GM12872 (cell line): ENCODE results near the gene CDCA4.

ENCODE experiments used
- CTCF ChIP-seq: IDR thresholded peaks from 3 replicates; pipeline ENCODE4 v1.5.1; 2011; ENCODE audit warnings: low read depth, mild to moderate bottlenecking, low read length, moderate library complexity; ENCODE audit not compliant: insufficient read depth

CDCA4 gene

GRCh38 chr14:105066240-105067071, 45.6 kb upstream of the CDCA4 start:
- TF ChIP-seq CTCF = peak; percentile 42; the same call in 2 of the 3 replicates

- TF ChIP-seq CTCF = no peak
Measured at GRCh38 chr14:105065280-105066228, 44.7 kb upstream of the CDCA4 start, which contains the start of gene GPR132. Gene GPR132 (minus strand): TSS chr14:105065430. CDS start chr14:105055420, 10,010 bp downstream.

- no peak for TF ChIP-seq CTCF
Measured at GRCh38 chr14:105064721-105065143, 43.8 kb upstream of the CDCA4 start.

- no peak for TF ChIP-seq CTCF
Measured at GRCh38 chr14:105064001-105064400, 43.1 kb upstream of the CDCA4 start.

- no peak for TF ChIP-seq CTCF
Measured at GRCh38 chr14:105063056-105063455, 42.2 kb upstream of the CDCA4 start.

DNA sequence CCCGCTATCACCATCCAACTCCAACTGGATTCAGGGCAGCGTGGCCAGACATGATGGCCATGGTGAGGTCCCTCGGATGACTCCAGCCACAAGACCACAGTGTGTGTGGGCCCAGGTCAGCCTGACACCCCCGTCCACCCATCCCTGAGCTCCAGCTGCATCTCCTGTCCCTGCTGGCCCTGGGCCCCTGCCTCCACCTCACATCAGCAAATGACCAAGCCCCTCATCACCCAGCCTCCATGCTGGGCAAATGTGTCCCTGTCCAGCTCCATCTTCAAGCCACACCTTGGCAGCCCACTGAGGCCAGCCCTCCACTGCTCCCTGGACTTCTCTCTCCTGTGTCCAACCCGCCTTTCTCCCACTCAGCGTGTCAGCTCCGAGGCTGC, 41.2 kb upstream of the CDCA4 start:
- no peak for TF ChIP-seq CTCF

- TF ChIP-seq CTCF = no peak
Measured at GRCh38 chr14:105061428-105062047, 40.7 kb upstream of the CDCA4 start.
